Measurements from ENCODE around the gene SLC49A3.

DNA sequence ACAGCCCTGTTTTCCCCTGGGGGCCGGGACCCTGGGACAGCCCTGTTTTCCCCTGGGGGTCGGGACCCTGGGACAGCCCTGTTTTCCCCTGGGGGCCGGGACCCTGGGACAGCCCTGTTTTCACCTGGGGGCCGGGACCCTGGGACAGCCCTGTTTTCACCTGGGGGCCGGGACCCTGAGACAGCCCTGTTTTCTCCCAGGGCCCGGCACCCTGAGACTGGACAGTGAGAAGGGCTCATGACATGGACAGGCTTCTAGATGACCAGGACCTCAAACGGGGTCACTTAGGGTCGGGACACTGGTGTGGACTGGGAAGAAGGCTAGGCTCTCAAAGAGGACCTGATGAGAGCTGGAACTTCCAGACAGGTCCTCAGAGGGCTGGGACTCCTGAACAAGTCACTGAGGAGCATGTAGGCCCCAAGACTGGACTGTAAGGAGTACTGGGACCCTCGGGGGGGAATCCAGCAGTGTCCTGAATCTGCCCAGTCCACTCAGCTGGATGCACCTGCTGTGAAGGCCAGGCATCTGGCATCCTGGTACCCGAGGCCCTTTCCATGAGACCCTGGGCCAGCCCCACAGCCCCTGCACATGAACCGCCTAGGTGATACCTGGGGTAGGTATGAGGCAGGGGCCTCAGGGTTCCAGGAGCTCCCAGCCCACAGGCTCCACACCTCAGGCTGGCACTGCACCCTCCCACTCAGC, 19.1 kb upstream of the SLC49A3 start:
- TF ChIP-seq, protein P1, sequence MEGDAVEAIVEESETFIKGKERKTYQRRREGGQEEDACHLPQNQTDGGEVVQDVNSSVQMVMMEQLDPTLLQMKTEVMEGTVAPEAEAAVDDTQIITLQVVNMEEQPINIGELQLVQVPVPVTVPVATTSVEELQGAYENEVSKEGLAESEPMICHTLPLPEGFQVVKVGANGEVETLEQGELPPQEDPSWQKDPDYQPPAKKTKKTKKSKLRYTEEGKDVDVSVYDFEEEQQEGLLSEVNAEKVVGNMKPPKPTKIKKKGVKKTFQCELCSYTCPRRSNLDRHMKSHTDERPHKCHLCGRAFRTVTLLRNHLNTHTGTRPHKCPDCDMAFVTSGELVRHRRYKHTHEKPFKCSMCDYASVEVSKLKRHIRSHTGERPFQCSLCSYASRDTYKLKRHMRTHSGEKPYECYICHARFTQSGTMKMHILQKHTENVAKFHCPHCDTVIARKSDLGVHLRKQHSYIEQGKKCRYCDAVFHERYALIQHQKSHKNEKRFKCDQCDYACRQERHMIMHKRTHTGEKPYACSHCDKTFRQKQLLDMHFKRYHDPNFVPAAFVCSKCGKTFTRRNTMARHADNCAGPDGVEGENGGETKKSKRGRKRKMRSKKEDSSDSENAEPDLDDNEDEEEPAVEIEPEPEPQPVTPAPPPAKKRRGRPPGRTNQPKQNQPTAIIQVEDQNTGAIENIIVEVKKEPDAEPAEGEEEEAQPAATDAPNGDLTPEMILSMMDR (IDR thresholded peaks at IDR 0.05; ENCODE audit: insufficient read depth, low read depth, low read length) = no peak
- TF ChIP-seq EZH2 (IDR thresholded peaks at IDR 0.05; ENCODE audit: insufficient read depth, low read length) = no peak
